Erythroblast (primary cell): ENCODE data around the gene R3HDM2.
"Not testable (repeated sequence)": the region's sequence is repeated elsewhere in the genome, so short reads cannot be mapped to it uniquely, and the experiment has no call there.

Experiments
- GATA1 ChIP-seq: IDR thresholded peaks from 2 replicates; pipeline ENCODE4 v1.6.1; 2011; ENCODE audit warnings: low read depth, mild to moderate bottlenecking, control low read depth, low read length, moderate library complexity
- POLR2A ChIP-seq: IDR thresholded peaks from 2 replicates; pipeline ENCODE4 v1.6.1; 2011; ENCODE audit warnings: mild to moderate bottlenecking, low read length

GRCh38 chr12:57312287-57312686, 118.6 kb downstream of the R3HDM2 start:
- TF ChIP-seq POLR2A, GATA1: not testable (repeated sequence)
